Suppressor macrophage treated with lipopolysaccharide for 1 hour (primary cell): ENCODE results near the gene MAML3.

Source experiments
- DNase-seq, 3 donors: peaks; one replicate each; pipeline ENCODE4 v3.0.0-alpha.2; 2020 to 2022

MAML3 gene

DNA sequence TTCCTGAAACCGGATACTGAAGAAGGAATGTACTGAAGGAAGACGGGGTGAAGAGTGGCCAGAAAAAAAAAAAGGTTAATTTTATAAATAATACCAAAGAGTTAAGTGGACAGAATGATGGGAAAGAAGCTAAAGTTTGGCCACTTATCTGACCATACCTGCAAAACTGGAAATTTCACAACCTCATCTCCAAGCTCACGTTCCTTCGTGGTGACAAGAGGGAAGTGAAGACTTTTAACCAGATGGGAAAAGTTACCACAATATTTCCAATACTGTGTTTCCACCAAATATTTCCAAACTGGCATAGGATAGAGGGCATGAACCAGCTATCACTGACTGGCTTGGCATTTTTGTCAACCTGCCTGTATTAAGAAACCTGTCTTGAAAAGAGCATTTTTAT is 56.4 kb downstream of the MAML3 start:
- no peak for DNase-seq

DNA sequence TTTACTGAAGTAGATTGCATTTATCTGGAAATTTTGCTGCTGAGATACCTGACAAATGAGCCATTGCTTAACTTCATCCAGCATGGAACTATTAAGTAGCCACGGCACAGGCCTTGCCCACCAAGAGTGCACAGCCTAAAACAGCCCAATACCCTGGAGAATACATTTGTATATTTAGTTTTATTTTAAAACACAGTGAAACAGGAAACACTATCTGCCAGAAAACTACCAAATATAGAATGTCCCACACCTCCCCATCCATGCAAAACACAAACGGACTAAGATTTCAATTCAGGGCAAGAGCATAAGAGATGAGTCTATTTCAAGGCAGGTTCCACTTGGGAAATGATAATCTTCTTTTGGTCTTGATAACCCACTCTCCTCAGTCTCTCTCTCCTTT is 57.1 kb downstream of the MAML3 start:
- no peak for DNase-seq

DNA sequence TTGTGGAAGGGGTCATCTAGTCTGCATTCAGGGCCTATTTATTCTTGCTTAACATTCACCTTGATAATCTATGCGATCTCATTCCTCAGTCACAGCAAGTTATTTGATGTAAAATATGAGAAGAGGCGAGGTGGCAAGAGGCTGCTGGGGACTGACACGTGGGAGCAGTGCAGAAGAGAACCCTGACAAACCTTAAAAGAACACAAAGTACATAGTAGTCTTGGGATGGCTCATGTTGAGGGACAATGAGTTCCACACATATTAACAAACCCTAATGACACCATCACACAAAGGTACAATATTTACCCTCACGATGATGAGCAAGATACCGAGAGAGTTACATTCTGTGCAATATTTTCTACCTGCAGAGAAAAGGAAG is 57.5 kb downstream of the MAML3 start:
- DNase-seq: no peak

DNA sequence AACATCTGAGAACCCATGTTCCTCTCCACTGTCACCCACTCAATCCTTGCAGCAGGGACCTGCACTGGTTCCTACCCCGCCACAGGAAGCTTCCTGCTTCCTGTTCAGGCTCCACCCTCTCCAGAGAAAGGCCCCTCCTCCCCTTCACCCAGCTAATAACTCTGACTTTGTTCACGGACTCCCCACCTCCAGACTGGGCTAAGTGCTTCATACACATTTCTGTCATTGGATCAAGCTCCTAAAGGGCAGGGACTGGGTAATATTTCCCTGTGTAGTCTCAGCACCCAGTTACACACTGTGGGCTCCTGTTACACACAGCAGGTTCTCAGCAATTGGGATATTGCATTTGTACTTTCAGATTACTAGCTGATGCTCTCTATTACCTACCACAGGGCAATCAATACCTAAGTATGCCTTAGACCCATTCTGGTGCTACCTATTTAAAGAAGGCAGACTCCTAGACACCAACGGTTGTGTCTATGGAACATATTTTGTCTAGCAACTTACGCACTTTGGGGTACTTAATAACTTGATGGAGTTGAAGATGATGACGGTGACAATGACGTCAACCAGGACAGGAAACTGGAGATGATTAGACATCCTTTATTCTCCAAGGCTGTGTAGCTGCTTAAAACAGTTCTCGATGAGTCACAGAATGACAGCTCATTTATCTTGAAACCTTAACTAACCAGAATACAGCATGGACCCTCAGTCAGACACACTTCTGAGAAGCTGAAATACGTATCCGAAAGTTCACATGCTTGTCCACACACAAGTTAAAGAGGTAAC is 58.1 kb downstream of the MAML3 start:
- DNase-seq: peak; percentile 87 to 97 (median 97)

DNA sequence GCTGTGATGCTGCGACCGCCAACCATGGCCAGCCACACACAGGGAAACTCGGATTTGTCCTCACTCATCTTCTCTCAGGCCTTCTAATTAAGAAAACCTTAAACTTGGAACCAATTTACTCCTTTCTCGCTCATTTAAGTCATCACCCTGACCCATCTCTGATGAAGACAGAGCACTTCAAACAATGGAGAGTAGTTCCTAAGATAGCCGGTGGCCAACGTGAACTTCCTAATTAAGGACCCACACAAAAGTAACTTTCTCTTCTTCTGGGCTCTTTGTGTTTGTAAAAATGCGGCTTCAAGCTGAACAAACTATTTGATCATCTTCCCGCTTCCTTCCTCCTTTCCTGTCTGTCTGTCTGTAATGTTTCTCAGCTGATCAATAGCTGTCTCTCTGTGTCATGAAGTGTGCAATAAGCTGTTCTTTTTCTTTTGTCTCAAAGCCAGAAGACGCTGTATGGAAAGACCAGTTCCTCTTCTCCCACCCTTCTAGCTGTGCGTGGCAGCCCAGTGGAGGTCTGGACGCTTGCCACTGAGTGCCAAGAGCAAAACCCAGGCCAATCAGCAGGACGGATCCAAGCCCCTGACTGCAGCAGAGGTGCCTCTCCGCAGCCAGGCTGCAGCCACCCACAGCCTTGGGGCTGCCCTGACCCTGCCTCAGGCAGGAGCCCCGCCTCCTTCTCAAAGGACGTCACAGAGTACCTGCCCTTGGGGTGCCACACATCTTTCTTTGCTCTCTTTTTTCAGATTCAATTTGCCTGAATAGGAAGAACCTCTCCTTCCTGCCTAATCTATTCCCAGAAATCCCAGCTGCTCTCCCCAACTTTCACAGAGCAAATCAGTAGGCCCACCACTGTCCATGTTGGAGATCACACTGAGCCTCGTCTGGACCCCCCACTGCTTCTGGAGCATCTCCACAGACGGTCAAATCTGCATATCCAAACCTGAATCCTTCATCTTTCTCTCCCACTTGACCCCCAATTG is 59.3 kb downstream of the MAML3 start:
- peak; percentile 79 to 90 (median 83) for DNase-seq

DNA sequence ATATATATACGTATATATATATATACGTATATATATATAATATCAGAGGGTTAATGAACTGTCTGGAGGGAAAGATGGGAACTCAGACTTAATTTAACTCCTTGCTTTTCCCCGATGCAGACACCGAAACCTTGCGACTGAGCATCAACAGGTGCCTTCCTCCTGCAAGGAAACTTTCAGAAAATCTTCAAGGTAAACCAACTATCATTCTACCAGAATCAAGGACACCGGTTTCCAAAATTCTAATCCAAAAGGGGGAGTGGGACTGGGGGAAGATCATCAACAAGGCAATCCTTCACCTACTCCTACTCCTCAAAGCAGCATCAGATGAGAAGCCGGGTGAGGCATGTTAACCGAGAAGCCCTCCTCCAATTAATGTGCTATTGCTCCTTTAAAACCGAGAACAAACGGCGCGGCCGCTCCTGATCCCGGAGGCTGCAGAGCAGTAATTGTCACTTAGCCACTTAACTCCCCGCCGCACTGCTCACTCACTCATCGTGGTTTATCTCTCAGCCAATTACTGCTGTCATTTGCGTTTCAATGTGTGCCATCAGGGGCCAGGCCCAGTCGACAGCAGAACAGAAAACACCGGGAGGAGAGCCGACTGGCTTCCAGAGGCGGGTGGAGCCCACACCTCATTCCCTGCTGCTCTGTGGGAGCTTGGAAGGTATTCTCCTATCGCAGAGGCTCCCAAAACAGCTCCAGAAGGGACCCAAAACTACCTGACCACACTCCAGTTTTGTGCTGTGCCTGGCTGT is 61.7 kb downstream of the MAML3 start:
- peak in 1 of 3 donors; percentile 20 for DNase-seq

DNA sequence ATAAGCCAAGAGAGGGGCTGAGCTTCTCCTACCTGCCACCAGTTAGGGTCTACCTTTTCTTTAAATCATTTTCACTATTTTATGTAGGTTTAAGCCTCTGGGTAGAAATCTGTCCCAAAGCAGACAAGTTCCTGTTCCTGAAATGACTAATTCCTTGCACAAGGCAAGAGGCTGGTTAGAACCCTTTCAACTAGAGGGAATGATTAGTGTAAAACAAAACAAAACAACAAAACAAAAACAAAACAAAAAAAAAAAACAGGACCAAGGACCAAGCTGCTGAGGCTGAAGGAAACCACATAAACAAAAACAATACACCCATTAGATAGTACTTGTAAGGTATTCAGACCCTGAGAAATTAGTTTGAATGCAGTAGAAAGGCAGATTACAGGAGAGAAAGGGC is 62.7 kb downstream of the MAML3 start:
- peak; percentile 61 to 82 (median 77) for DNase-seq

DNA sequence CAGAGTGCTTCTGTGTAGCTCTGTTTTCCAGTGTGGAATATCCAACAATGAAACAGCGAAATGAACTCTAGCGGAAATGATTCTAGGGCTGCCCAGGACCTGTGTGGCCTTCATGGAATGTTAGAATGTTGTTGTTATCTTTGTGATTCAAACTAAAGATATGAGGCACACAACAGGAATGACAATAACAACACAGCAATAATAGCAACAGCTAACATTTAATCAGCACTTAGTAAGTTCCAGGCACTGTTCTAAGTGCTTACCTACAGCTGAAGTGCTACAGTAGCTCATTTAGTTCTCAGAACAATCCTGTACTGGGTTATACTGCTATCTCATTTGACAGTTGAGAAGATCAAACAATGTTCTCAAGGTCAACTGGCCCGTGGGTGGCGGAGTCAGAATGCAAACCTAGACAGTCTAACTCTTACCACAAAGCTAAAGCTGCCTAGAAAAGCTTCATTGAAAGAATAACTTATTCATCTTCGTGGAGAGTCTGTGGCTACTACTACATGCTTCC is 63.7 kb downstream of the MAML3 start:
- DNase-seq: no peak

DNA sequence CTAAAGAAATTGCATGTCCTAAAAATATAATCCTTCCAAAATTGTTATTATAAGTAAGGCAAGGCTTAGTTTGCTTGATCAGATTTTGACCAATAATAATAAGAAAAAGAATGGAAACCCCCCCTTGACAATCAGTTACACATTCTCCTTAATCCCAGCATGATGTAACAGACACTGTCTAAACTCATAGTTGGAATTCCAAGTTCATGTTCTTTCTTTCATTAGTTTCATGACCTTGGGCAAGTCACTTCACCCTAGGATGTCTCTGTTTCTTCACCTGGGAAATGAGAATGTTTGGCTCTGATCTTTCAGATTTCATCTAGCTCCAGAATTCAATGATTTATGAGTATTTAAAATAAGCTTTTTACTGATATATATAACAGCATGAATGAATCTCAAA is 64.8 kb downstream of the MAML3 start:
- DNase-seq: no peak

DNA sequence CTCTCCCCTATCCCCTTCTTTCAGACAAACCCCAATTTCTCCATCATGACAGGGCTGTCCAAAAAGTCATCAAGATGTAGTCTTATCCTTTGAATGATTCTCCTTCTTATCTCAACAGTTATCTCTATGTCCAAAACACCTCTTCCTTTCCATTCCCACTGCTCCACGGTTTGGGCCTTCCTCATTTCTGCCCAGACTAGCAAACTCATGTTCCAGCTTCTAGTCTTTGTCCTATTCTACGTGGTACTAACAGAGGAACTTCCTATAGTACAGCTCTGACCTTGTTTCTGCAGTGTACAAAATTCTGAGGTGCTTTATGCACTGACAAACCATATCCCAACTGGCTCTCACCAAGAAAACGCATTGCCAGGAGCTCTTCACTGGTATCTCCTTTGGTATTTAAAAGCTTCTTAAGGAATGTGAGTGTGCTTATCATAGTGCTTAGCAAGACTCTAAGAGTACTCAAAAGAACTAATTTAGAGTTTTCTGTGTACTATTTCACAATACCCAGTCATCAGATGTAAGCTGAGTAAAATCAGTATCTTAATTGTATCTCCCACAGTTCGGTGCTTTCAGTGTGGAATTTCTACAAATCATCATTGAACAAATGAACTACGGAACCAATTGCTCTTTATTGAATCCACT is 65.5 kb downstream of the MAML3 start:
- peak; percentile 33 to 39 (median 38) for DNase-seq

DNA sequence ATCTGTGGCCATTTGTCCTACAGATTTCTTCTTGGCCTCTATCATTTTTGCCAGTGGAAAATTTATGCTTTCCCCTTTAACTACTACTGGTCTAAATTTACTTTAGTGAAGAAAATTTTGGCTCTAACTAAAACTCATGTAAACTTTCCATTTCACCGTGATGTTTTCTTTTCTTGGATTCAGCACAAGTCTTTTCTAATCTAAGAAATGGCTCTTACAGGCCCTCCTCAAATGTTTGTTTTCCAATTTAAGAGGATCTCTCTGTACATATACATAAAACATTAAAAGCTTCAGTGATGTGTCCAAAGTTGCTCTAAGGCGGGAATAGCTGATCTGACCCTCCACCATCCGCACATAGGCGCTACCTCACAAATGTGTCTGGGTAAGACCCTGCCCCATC is 68.1 kb downstream of the MAML3 start:
- no peak for DNase-seq

DNA sequence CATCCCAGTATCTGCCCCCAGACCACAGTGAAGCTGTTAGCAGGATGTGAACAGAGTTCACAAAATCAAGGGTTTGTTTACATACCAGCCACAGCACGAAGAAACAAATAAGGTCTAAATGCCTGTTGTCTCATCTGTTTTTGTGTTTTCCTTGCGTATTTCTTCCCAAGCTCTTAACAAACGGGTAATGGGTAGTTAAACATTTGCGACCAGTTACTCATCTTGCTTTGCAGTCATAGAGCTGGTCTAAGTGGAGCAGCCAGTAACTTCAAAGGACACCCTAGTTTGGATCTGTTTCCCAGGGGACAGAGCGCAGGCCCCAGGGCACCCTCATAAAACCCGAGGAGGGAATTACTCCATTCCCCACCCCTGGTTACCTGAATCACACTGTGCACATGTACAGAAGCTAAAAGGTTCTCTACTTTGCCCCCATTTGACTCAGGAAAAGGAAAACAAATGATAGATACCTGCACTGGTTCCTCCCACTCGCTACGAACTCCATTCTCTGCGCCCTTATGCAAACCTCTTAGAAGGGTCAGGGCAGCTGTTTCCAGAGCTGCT is 68.8 kb downstream of the MAML3 start:
- DNase-seq: no peak

DNA sequence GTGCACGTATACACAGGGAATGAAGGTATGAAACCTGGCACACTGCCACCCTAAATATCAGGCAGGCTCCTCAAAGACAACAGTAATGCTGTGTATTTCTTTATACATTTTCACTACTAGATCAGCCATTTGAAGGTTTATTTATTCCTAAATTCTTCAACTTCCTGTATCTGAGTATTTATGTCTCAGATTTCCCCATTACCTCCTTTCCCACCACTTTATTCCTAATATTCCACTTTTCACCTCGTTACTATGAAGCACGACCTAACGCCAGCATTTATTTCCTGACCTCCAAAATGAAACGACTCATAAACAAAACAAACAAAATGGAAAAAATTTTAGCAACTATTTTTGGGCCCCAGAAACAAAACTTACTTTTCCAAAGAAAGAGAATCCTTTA is 69.6 kb downstream of the MAML3 start:
- DNase-seq: no peak

DNA sequence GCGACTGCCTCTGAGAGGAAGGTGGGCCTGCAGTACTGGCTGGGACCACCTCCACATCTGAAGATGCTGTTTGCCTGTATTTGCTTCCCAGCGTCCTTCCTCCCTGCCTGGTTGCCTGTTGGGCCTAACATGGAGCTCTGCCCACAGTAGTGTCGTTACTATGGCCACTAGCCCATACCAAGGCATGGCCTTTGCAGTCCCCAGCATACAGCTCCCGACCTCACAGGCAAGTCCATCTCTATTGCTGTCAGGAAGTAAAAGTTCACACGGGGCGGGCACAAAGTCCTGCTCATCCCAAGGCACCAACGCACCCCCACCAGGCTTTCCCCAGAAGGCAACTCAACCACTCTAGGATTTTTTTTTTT is 71.6 kb downstream of the MAML3 start:
- no peak for DNase-seq

DNA sequence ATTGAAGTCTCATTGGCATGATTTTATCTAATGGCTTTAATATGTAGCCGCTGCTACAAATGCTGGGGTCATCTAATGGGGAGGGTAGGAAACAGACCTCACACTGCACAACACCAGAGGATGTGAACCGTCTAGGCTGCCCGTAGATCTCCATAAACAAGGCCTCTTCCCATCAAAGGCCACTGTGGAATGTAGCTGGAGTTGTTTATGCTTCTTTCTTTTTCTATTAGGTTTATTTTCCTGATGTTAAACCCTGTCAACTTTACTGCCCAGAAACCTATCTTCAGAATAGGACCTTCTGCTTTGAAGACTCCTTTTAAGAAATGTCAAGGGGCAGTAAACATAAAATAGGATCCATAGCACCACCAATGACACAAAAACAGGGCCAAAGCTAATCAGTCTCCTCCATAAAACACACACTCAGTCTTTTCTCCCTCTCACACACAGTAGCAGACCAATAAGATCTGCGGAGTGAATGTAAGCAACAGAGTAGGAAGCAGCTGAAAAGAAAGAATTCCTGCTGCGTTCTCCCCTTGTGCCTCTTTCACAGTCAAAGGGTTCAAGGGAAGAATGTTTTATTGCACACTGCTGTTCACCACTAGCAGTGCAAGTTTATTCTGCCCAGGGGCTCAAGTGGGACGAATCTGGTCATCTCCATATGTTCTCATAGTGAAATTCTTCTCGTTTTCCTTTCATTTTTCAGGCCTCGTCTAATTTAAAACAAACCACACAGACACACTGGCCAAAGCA is 72.2 kb downstream of the MAML3 start:
- no peak for DNase-seq

DNA sequence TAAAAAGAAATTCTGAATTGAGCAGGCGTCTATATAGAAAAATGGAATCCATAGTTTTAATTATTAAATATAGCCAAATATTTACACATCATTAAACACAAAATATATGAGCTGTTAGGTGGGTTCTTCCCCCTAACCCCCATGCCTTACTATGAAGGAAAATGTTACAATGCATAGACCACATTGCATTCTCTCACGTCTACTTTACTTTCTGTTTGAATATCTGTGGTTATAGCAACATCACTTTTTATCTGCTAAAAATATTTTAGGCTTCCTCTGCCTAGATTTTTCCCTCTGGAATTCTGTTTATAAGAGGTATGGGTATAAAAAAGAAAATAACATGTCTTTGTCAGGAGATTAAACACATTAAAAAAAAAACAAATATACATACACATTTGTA is 73.1 kb downstream of the MAML3 start:
- DNase-seq: no peak

DNA sequence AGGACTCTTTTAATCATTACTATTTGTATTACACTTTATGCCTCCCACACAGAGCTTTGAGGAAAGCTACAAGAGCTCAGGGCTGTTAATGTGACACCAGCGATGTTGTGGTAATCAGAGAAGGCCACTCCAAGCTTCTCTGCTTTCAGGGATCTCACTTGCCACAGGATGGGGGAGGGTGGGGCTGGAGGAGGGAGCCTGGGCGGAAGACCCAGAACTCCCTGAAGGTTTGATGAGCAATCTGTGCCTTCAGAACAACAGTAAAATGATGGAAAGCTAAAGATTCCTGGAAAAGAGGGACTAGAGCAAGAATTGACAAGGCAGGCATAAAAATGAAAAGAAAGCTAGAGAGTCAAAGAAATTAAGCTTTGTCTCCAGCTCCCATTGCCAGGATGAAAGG is 75.6 kb downstream of the MAML3 start:
- no peak for DNase-seq

DNA sequence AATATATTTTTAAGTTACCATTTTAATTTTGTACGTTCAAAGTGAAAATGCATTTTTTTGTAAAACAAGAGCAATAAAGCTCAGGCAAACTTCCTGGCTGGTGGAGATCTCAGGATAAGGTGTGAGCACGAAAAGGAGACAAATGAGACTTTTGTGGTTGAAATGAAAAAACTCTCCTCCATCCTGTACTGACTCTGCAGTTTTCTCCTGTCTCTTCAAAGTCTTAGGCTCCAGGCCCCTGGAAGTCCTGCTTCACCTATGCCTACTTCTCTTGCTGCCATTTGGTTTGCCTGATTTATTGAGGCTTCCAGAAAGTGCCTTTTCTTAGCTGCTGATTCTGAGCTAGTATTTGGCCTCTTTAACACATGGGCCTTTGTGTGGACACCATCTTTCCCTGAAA is 77.7 kb downstream of the MAML3 start:
- no peak for DNase-seq

DNA sequence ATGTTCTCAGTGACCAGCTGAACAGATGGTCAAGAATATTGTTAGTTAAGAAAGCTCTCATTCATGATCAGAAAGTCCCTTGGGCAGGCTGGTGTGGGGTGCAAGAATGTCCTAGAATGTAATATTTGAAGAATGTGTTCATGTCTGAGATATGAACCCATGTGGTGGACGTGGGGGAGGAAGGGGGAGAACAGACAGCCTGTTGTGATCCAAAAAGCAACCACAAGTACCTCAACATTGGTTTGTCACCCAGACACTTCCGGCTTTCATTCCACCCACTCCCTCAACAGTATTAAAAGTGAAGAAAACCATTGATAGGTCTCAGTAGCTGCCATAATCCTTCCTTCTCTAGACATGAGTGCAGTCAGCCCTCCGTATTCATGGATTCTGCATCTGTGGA is 82.2 kb downstream of the MAML3 start:
- peak; percentile 69 to 73 (median 70) for DNase-seq

DNA sequence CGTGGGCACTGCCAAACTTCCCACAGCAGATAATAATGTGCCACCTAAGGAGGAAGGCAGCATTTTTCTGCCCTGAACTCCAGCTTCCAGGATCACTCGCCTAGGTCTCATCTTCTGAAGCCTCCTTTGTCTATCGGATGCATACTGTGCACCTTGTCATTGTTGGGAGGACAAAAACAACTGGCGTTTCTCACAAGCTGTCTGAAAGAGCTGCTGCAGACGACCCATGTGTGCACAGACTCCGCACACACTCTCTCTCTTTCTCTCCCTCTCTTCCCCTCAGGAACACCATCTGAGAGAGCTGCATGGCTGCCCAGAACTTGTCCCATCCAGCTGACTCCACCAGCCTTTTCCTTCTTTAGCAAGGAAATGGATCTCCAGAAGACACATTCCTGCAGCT is 83.0 kb downstream of the MAML3 start:
- no peak for DNase-seq

DNA sequence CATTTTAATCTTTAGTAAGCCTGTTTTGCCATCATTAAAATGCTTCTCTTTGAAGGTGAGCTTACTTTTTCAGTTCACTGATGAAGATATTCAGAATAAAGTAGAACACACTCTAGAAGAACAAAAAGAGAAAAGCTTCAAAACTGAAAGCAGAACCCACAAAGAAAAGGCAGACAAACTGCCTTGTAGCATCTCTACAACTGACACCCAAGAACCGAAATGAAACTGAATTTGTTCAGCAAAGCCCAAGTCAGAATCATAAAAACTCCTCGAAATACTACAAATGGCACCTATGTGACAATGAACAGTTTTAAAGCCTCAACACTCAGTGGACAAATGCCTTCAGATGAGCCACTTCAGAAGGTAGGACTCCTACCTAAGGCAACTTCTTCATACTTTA is 83.6 kb downstream of the MAML3 start:
- DNase-seq: peak in 2 of 3 donors; percentile 30 to 52
